Stimulated activated CD4-positive, alpha-beta T cell treated with anti-CD3 and anti-CD28 coated beads, Interleukin-4, amount 100 ng/mL, for 24 hours (primary cell): ENCODE measurements around the gene BANK1.

ENCODE experiments used
- DNase-seq: peaks from one replicate; pipeline ENCODE4 v3.0.0-alpha.2; 2020

The BANK1 gene

GRCh38 chr4:102042871-102043802, 252.6 kb downstream of the BANK1 start:
- DNase-seq, result no peak

GRCh38 chr4:102047616-102048015, 257.1 kb downstream of the BANK1 start:
- DNase-seq, result no peak

GRCh38 chr4:102055805-102056204, 265.3 kb downstream of the BANK1 start:
- no peak for DNase-seq

- no peak for DNase-seq
Observed at GRCh38 chr4:102057122-102057521, 266.6 kb downstream of the BANK1 start.

GRCh38 chr4:102061133-102061532, 270.6 kb downstream of the BANK1 start:
- DNase-seq, result no peak

- DNase-seq, result no peak
Observed at GRCh38 chr4:102064747-102065442, 274.4 kb downstream of the BANK1 start.

- DNase-seq, result no peak
Observed at GRCh38 chr4:102076622-102077021, 286.1 kb downstream of the BANK1 start.

GRCh38 chr4:102080184-102080583, 289.7 kb downstream of the BANK1 start:
- DNase-seq, result no peak

GRCh38 chr4:102089850-102090621, 299.5 kb downstream of the BANK1 start:
- no peak for DNase-seq

GRCh38 chr4:102091656-102092055, 301.1 kb downstream of the BANK1 start:
- DNase-seq, result no peak

- DNase-seq, result no peak
Observed at GRCh38 chr4:102094481-102094880, 304.0 kb downstream of the BANK1 start.

- no peak for DNase-seq
Observed at GRCh38 chr4:102103368-102103767, 312.8 kb downstream of the BANK1 start.

- DNase-seq, result no peak
Observed at GRCh38 chr4:102104278-102104677, 313.7 kb downstream of the BANK1 start.

- DNase-seq, result no peak
Observed at GRCh38 chr4:102105983-102106382, 315.5 kb downstream of the BANK1 start.

- no peak for DNase-seq
Observed at GRCh38 chr4:102114118-102114630, 323.6 kb downstream of the BANK1 start.

- DNase-seq, result no peak
Observed at GRCh38 chr4:102116121-102116520, 325.6 kb downstream of the BANK1 start.

- no peak for DNase-seq
Observed at GRCh38 chr4:102120846-102121245, 330.3 kb downstream of the BANK1 start.
